ENCODE measurements around the gene IL13.

- TF ChIP-seq EZH2 (IDR thresholded peaks at IDR 0.05; ENCODE audit: insufficient read depth, poor library complexity, severe bottlenecking) (no peak), EZH2phosphoT487 (IDR thresholded peaks at IDR 0.05; ENCODE audit: insufficient read depth, low read depth) (no peak)
These were observed 4.3 kb upstream of the IL13 start for GRCh38 chr5:132653716-132654115.
